H9 (cell line): ENCODE measurements around the gene TNS2. TPM values are rescaled to one million over a fixed set of nuclear protein-coding genes. Genes with fewer than 3 reads are reported as not detected.

Experiments
- DNase-seq: peaks from one replicate; pipeline ENCODE4 v3.0.0-alpha.2; 2017
- H2AFZ ChIP-seq: one replicate; pipeline ENCODE4 v1.6.1; 2013; ENCODE audit warnings: mild to moderate bottlenecking, low read length, control low read depth, moderate library complexity
- H2AK5ac ChIP-seq: 2 replicates; pipeline ENCODE4 v1.6.1; 2013; ENCODE audit warnings: low read length, control low read depth, mixed read lengths; ENCODE audit not compliant: insufficient read length
- H2BK120ac ChIP-seq: one replicate; pipeline ENCODE4 v1.6.1; 2013; ENCODE audit warnings: low read depth, mild to moderate bottlenecking, low read length, control low read depth, inconsistent platforms; ENCODE audit not compliant: poor library complexity, severe bottlenecking
- H2BK12ac ChIP-seq: 2 replicates; pipeline ENCODE4 v1.6.1; 2013; ENCODE audit warnings: low read length, control low read depth, mixed read lengths, low read depth; ENCODE audit not compliant: insufficient read length
- H2BK15ac ChIP-seq: 2 replicates; pipeline ENCODE4 v1.6.1; 2013; ENCODE audit warnings: low read depth, low read length, control low read depth
- H2BK20ac ChIP-seq: one replicate; pipeline ENCODE4 v1.6.1; 2013; ENCODE audit warnings: low read depth, mild to moderate bottlenecking, low read length, control low read depth, inconsistent platforms; ENCODE audit not compliant: poor library complexity, severe bottlenecking
- H2BK5ac ChIP-seq: 2 replicates; pipeline ENCODE4 v1.6.1; 2013; ENCODE audit warnings: low read length, control low read depth, mixed read lengths; ENCODE audit not compliant: insufficient read length
- H3K14ac ChIP-seq: 2 replicates; pipeline ENCODE4 v1.6.1; 2013; ENCODE audit warnings: low read length, control low read depth; ENCODE audit not compliant: insufficient read depth
- H3K18ac ChIP-seq: 2 replicates; pipeline ENCODE4 v1.6.1; 2013; ENCODE audit warnings: low read depth, mild to moderate bottlenecking, mixed read lengths, low read length, control low read depth; ENCODE audit not compliant: insufficient read length
- H3K23ac ChIP-seq: 2 replicates; pipeline ENCODE4 v1.6.1; 2013; ENCODE audit warnings: low read length, control low read depth, mixed read lengths, low read depth; ENCODE audit not compliant: insufficient read length
- H3K23me2 ChIP-seq: 2 replicates; pipeline ENCODE4 v1.6.1; 2013; ENCODE audit warnings: low read depth, mild to moderate bottlenecking, mixed read lengths, low read length, control low read depth; ENCODE audit not compliant: insufficient read length, poor library complexity, severe bottlenecking
- H3K27ac ChIP-seq: 2 replicates; pipeline ENCODE4 v1.5.1; 2013; ENCODE audit warnings: low read length, control low read depth, mixed read lengths, low read depth; ENCODE audit not compliant: insufficient read length
- H3K27me3 ChIP-seq: 2 replicates; pipeline ENCODE4 v1.6.1; 2013; ENCODE audit warnings: low read length, control low read depth, inconsistent platforms; ENCODE audit not compliant: insufficient read depth
- H3K4ac ChIP-seq: 2 replicates; pipeline ENCODE4 v1.6.1; 2013; ENCODE audit warnings: low read depth, mild to moderate bottlenecking, control low read depth, inconsistent platforms, low read length, moderate library complexity
- H3K4me1 ChIP-seq: 2 replicates; pipeline ENCODE4 v1.6.1; 2013; ENCODE audit warnings: low read length, control low read depth, inconsistent platforms; ENCODE audit not compliant: insufficient read depth
- H3K4me2 ChIP-seq: 2 replicates; pipeline ENCODE4 v1.6.1; 2013; ENCODE audit warnings: low read length, control low read depth, mixed read lengths; ENCODE audit not compliant: insufficient read length, insufficient read depth
- H3K56ac ChIP-seq: 2 replicates; pipeline ENCODE4 v1.6.1; 2013; ENCODE audit warnings: low read depth, mild to moderate bottlenecking, mixed read lengths, low read length, control low read depth; ENCODE audit not compliant: insufficient read length
- H3K79me1 ChIP-seq: 2 replicates; pipeline ENCODE4 v1.6.1; 2013; ENCODE audit warnings: low read depth, mild to moderate bottlenecking, moderate library complexity, low read length, control low read depth, inconsistent platforms; ENCODE audit not compliant: insufficient read depth, poor library complexity, severe bottlenecking
- H3K79me2 ChIP-seq: 2 replicates; pipeline ENCODE4 v1.6.1; 2013; ENCODE audit warnings: low read length, control low read depth, inconsistent platforms; ENCODE audit not compliant: insufficient read depth
- H3K9ac ChIP-seq: 2 replicates; pipeline ENCODE4 v1.6.1; 2013; ENCODE audit warnings: low read length, control low read depth, mixed read lengths; ENCODE audit not compliant: insufficient read length; ENCODE audit errors: extremely low read depth
- H3K9me3 ChIP-seq: one replicate; pipeline ENCODE4 v1.6.1; 2013; ENCODE audit warnings: low read depth, low read length, inconsistent platforms; ENCODE audit not compliant: control insufficient read depth
- H3T11ph ChIP-seq: one replicate; pipeline ENCODE4 v1.6.1; 2013; ENCODE audit warnings: mild to moderate bottlenecking, low read length, control low read depth, inconsistent platforms
- H4K20me1 ChIP-seq: one replicate; pipeline ENCODE4 v1.6.1; 2013; ENCODE audit not compliant: control insufficient read depth, insufficient read length, insufficient read depth
- H4K5ac ChIP-seq: 2 replicates; pipeline ENCODE4 v1.6.1; 2013; ENCODE audit warnings: low read depth, mild to moderate bottlenecking, mixed read lengths, low read length, control low read depth; ENCODE audit not compliant: insufficient read length
- H4K8ac ChIP-seq: replicated peaks from 2 replicates; pipeline ENCODE4 v1.6.1; 2013; ENCODE audit warnings: low read length, control low read depth, mixed read lengths, low read depth; ENCODE audit not compliant: insufficient read length
- H4K91ac ChIP-seq: 2 replicates; pipeline ENCODE4 v1.6.1; 2013; ENCODE audit warnings: low read depth, mild to moderate bottlenecking, moderate library complexity, mixed read lengths, low read length, control low read depth; ENCODE audit not compliant: insufficient read length
- H3K27ac Mint-ChIP-seq, 3 experiments: 2 replicates in 2 of 3; 3 replicates in 1 of 3; pipeline ENCODE4 v1.8.0; 2020 to 2021; ENCODE audit warnings: mixed read lengths in 3 of 3, mild to moderate bottlenecking in 1 of 3, moderate library complexity in 1 of 3
- H3K27me3 Mint-ChIP-seq: 2 replicates; pipeline ENCODE4 v1.8.0; 2021; ENCODE audit warnings: low read depth, mild to moderate bottlenecking, moderate library complexity, mixed read lengths
- H3K36me3 Mint-ChIP-seq, 3 experiments: 2 replicates in 2 of 3; 3 replicates in 1 of 3; pipeline ENCODE4 v1.8.0; 2020 to 2021; ENCODE audit warnings: low read depth in 3 of 3, mixed read lengths in 3 of 3; ENCODE audit not compliant: insufficient read depth in 1 of 3
- H3K4me1 Mint-ChIP-seq, 2 experiments: 2 replicates each; pipeline ENCODE4 v1.8.0; 2020; ENCODE audit warnings: mixed read lengths in 2 of 2
- H3K4me3 Mint-ChIP-seq, 2 experiments: 2 replicates in 1 of 2; 3 replicates in 1 of 2; pipeline ENCODE4 v1.8.0; 2020 to 2021; ENCODE audit warnings: mild to moderate bottlenecking in 2 of 2, mixed read lengths in 2 of 2, moderate library complexity in 1 of 2
- H3K9me3 Mint-ChIP-seq, 2 experiments: 2 replicates in 1 of 2; 3 replicates in 1 of 2; pipeline ENCODE4 v1.8.0; 2020; ENCODE audit warnings: mild to moderate bottlenecking in 2 of 2, mixed read lengths in 2 of 2, moderate library complexity in 1 of 2
- CTCF ChIP-seq: fragments of 200-600 bp; sonication (generic); conservative IDR thresholded peaks from 3 replicates; pipeline ENCODE4 v1.8.0; 2021; ENCODE audit warnings: antibody characterized with exemption, mild to moderate bottlenecking
- microRNA-seq: library from miRNA; unstranded; fragments of <30 nt; microRNA quantifications from one replicate; pipeline ENCODE4, GENCODE V29; 2020; ENCODE audit warnings: borderline microRNAs expressed
- total RNA-seq: library from RNA; stranded (reverse); gene quantifications from 2 replicates; pipeline ENCODE4 v1.2.1, GENCODE V29; 2021

Gene TNS2
- total RNA-seq, 1 experiment from 2014 or later: 4.5 TPM

GRCh38 chr12:53113951-53114350 is 64.1 kb downstream of the TNS2 start:
- no peak overlapping the region for H4K5ac ChIP-seq
- Mint-ChIP-seq H3K36me3 (peaks cover 0 to 4% (median 2%) of the 10 kb centered on the region in 3 experiments; a peak in 1 of 7 replicates), H3K27ac (no peak overlapping the region), H3K9me3 (peaks cover 8% of the 10 kb centered on the region in 2 experiments), H3K4me1 (peaks cover 0 to 5% of the 10 kb centered on the region in 2 experiments; a peak in 2 of 4 replicates), H3K4me3 (no peak overlapping the region), H3K27me3 (peaks cover 19% of the 10 kb centered on the region)
- H3K4ac ChIP-seq: no peak overlapping the region
- H3K9me3 ChIP-seq: no peaks in the 10 kb centered on the region
- no peaks in the 10 kb centered on the region for H3K79me2 ChIP-seq
- H3K4me2 ChIP-seq: no peak overlapping the region
- no peak for TF ChIP-seq CTCF
- H2AFZ ChIP-seq: no peak overlapping the region
- H3K18ac ChIP-seq: no peak overlapping the region
- no peak overlapping the region for H2BK20ac ChIP-seq
- H3K23ac ChIP-seq: no peak overlapping the region
- H3K4me1 ChIP-seq: no peaks in the 10 kb centered on the region
- no peak overlapping the region for H4K8ac ChIP-seq
- H4K20me1 ChIP-seq: no peaks in the 10 kb centered on the region
- no peak overlapping the region for H2BK5ac ChIP-seq
- H3K23me2 ChIP-seq: no peaks in the 10 kb centered on the region
- H3K79me1 ChIP-seq: no peaks in the 10 kb centered on the region
- H3T11ph ChIP-seq: no peak overlapping the region
- H2BK120ac ChIP-seq: no peak overlapping the region
- no peak overlapping the region for H4K91ac ChIP-seq
- DNase-seq: no peak
- no peak overlapping the region for H3K56ac ChIP-seq
- no peaks in the 10 kb centered on the region for H3K27me3 ChIP-seq
- H2AK5ac ChIP-seq: no peak overlapping the region
- no peak overlapping the region for H3K9ac ChIP-seq
- H2BK12ac ChIP-seq: no peak overlapping the region
- H3K14ac ChIP-seq: no peak overlapping the region
- H2BK15ac ChIP-seq: no peak overlapping the region
- H3K27ac ChIP-seq: no peak overlapping the region

Small RNA genes within 50 kb of the gene (microRNA-seq; reads per million reads assigned to microRNA genes)
- gene MIR6757: not detected

Other genes with a start within 250 kb of the TNS2 start
- gene KRT4, start 235.9 kb upstream of the TNS2 start, total RNA-seq: not detected in 2 replicates
- gene KRT79, start 215.8 kb upstream of the TNS2 start, total RNA-seq: not detected in 2 replicates
- gene KRT78, start 201.1 kb upstream of the TNS2 start, total RNA-seq: not detected in 2 replicates
- 244 and 247 TPM in 2 replicates for gene KRT8, start 145.0 kb upstream of the TNS2 start, total RNA-seq
- 245 and 263 TPM in 2 replicates for gene KRT18, start 100.9 kb upstream of the TNS2 start, total RNA-seq
- gene EIF4B, start 43.6 kb upstream of the TNS2 start, total RNA-seq: 713 and 723 TPM in 2 replicates
- 5.8 and 6.5 TPM in 2 replicates for gene SPRYD3, start 29.3 kb downstream of the TNS2 start, total RNA-seq
- 4.2 and 5.7 TPM in 2 replicates for gene IGFBP6, start 47.6 kb downstream of the TNS2 start, total RNA-seq
- gene SOAT2, start 53.4 kb downstream of the TNS2 start, total RNA-seq: not detected in 2 replicates
- gene ZNF740, start 130.7 kb downstream of the TNS2 start, total RNA-seq: 41.2 and 47.2 TPM in 2 replicates
- 7.4 and 7.7 TPM in 2 replicates for gene CSAD, start 130.9 kb downstream of the TNS2 start, total RNA-seq
- 0.26 and 0.39 TPM in 2 replicates for gene ITGB7, start 157.2 kb downstream of the TNS2 start, total RNA-seq
- 42.6 and 43.7 TPM in 2 replicates for gene RARG, start 182.1 kb downstream of the TNS2 start, total RNA-seq
- gene ESPL1, start 218.2 kb downstream of the TNS2 start, total RNA-seq: 43.2 and 43.3 TPM in 2 replicates
- 285 and 292 TPM in 2 replicates for gene PFDN5, start 245.5 kb downstream of the TNS2 start, total RNA-seq
- 89.5 and 91.8 TPM in 2 replicates for gene MYG1, start 249.6 kb downstream of the TNS2 start, total RNA-seq